ENCODE data around the gene LCAT. TPM values are rescaled to one million over a fixed set of nuclear protein-coding genes. Genes with fewer than 3 reads are reported as not detected.

Gene LCAT
- 5.5 and 6.0 TPM in 2 replicates for total RNA-seq

DNA sequence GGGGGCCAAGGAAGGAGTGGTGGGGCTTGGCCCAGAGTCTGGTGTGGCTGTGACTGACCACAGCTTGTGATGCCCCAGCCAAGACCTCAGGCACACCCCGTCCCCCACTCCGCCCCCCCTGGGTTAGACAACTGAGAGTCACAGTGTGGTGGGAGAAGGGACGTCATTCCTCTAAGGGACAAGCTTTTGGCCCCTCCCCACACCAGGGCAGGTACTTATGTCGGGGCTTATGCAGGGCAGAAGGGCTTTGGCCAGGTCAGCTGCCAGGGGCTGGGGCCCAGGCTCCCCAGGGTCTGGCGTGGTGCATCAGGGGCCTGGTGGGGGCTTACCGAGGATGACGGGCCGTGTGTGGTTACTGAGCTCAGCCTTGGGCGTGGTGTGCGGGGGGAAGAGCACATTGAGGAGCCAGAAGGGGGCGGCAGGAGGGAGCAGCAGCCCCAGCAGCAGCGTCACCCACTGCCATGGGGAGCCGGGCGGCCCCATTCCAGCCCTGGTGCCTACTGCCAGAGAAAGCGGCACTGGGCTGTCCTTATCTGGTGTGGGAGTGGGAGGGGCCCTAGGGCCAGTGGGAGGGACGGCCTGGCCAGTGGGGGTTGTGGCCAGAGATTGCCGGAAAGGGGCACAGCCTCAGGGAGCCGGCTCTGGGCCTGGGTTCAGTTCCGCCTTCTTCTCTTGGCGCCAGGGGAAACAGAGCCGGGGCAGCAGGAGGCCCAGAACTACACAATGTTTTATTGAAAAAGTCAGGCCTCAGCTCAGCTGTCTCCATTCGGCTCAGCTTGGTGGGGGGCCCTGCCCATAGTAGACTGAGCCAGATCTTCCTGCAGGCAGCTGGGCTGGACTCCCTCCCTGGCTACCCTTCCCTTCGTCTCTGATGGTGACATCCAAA, at the start of gene LCAT:
Gene LCAT (minus strand): TSS at position 502 of the 886 bp plus-strand sequence. CDS start 19 bp downstream, at position 483.

DNA sequence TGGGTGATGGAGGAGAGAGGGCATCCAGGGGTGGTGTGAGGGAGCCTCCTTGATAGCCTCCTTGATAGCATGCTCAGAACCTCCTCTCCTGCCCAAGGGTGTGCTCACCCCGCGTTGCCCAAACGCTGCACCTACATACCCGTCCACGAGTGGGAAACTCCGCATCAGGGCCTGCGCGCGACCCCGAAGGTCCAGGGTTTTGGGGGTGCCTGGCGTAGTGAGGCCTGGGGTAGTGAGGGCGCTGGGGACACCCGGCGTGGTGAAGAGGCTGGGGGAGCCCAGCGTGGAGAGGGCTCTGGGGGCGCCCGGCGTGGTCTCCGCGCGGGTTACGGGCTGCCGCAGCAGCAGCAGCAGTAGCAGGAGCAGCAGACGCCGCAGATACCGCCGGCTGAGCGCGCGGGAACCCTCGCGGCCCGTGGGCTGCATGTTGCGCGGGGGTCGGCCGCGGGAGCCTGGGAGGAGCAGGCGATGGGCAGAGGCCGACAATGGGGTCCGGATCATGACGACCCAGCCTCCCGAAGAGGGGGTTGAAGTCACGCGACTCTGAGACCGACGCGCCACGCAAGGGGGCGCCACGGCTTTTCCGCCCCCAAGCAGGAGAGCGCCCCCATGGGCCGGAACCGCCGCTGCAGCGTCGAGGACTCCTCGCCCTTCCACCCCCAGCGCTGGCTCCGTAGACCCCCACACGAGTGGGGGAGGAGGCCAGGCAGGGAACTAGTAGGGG, 36.2 kb upstream of the LCAT start, which contains the start of gene DPEP3:
Gene DPEP3 (minus strand): TSS at position 545 of the 724 bp plus-strand sequence. CDS start 119 bp downstream, at position 426.

DNA sequence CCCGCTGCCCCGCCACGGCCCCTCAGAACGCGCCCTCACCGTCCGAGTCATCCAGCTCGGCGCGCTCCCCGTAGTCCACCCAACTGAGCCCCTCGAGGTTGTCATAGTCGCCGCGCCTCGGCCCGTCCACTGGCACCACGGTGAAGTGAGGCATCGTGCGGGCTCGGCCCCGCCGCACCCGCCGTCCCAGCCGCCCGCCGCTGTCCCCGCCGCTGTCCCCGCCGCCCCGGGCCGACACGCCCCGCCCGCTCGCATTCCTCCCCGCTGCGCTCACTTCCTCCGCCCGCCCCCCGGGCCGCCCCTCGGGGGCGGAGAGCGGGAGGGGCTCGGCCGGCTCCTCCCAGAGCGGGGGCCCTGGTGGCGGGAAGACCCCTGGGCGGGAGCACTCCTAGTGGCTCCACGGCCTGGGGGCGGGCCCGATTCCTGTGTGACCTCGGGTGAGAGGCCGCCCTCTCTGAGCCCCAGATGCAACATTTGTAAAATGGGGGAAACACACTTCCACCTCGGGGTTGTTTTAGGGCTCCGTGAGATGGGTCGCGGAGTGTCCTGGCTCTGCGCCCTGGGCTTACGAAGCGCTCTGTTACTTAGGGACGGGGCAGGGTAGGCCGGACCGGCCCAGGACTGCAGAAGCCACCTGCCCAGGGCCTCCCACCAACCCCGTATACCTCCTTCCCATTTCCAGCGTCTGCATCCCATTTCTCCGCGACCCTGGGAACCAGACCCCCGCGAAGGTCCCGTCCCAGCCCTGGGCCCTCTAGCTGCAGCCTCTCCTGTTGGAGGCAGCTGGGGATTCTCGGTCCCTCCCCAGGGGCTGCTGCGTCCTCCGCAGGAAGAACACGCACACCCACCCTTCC, 24.7 kb upstream of the LCAT start, which contains the start of gene SLC12A4:
Gene SLC12A4 (minus strand): TSS at position 238 of the 854 bp plus-strand sequence. CDS start 84 bp downstream, at position 154.

GRCh38 chr16:67936124-67936879, 7.6 kb downstream of the LCAT start, which contains the start of gene PSMB10:
TSS of gene PSMB10 (minus strand) at chr16:67936850. CDS start at chr16:67936749, 101 bp downstream.

GRCh38 chr16:67931712-67932461, 12.0 kb downstream of the LCAT start, which contains the start of gene CTRL:
TSS of gene CTRL (minus strand) at chr16:67931862. CDS start at chr16:67931852, 10 bp downstream.

GRCh38 chr16:67892899-67893742, 50.8 kb downstream of the LCAT start, which contains the start of gene PSKH1:
TSS of gene PSKH1 (plus strand) at chr16:67893254. CDS start at chr16:67908750, 15,496 bp downstream.

Other genes with a start within 250 kb of the LCAT start
- 9.7 and 12.4 TPM in 2 replicates for gene GFOD2, start 224.8 kb downstream of the LCAT start, total RNA-seq
- gene RANBP10, start 137.6 kb downstream of the LCAT start, total RNA-seq, result 3.2 and 3.5 TPM in 2 replicates
- under 0.01 and 1.4 TPM in 2 replicates for gene TSNAXIP1, start 137.2 kb downstream of the LCAT start, total RNA-seq
- gene THAP11, start 101.8 kb downstream of the LCAT start, total RNA-seq, result 23.6 and 26.9 TPM in 2 replicates
- gene NUTF2, start 97.2 kb downstream of the LCAT start, total RNA-seq, result 103 and 274 TPM in 2 replicates
- 30.0 and 33.7 TPM in 2 replicates for gene CENPT, start 96.4 kb downstream of the LCAT start, total RNA-seq
- 56.0 and 59.7 TPM in 2 replicates for gene EDC4, start 71.1 kb downstream of the LCAT start, total RNA-seq
- 0.89 TPM in 1 of 2 replicates, not detected in the other for gene NRN1L, start 59.2 kb downstream of the LCAT start, total RNA-seq
- 5.8 and 8.3 TPM in 2 replicates for gene PSKH1, start 50.9 kb downstream of the LCAT start, total RNA-seq
- gene CTRL, start 12.3 kb downstream of the LCAT start, total RNA-seq, result 0.53 and 0.58 TPM in 2 replicates
- 63.4 and 68.9 TPM in 2 replicates for gene PSMB10, start 7.3 kb downstream of the LCAT start, total RNA-seq
- 63.6 and 116 TPM in 2 replicates for gene SLC12A4, start 24.5 kb upstream of the LCAT start, total RNA-seq
- not detected in 2 replicates for gene DPEP3, start 36.4 kb upstream of the LCAT start, total RNA-seq
- not detected in 2 replicates for gene DPEP2, start 55.4 kb upstream of the LCAT start, total RNA-seq
- not detected in 2 replicates for gene DPEP2NB, start 71.8 kb upstream of the LCAT start, total RNA-seq
- 3.5 and 5.2 TPM in 2 replicates for gene DDX28, start 79.1 kb upstream of the LCAT start, total RNA-seq
- gene DUS2, start 79.2 kb upstream of the LCAT start, total RNA-seq, result 23.1 and 26.8 TPM in 2 replicates
- 9.7 and 9.8 TPM in 2 replicates for gene NFATC3, start 141.2 kb upstream of the LCAT start, total RNA-seq

All from myometrial cell (primary cell).